ENCODE measurements around the gene FBXO36.

- TF ChIP-seq, protein P1, sequence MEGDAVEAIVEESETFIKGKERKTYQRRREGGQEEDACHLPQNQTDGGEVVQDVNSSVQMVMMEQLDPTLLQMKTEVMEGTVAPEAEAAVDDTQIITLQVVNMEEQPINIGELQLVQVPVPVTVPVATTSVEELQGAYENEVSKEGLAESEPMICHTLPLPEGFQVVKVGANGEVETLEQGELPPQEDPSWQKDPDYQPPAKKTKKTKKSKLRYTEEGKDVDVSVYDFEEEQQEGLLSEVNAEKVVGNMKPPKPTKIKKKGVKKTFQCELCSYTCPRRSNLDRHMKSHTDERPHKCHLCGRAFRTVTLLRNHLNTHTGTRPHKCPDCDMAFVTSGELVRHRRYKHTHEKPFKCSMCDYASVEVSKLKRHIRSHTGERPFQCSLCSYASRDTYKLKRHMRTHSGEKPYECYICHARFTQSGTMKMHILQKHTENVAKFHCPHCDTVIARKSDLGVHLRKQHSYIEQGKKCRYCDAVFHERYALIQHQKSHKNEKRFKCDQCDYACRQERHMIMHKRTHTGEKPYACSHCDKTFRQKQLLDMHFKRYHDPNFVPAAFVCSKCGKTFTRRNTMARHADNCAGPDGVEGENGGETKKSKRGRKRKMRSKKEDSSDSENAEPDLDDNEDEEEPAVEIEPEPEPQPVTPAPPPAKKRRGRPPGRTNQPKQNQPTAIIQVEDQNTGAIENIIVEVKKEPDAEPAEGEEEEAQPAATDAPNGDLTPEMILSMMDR (IDR thresholded peaks at IDR 0.05), result no peak
- no peak for TF ChIP-seq POLR2A (IDR thresholded peaks at IDR 0.05)
Observed at GRCh38 chr2:229952256-229952835, 30.0 kb downstream of the FBXO36 start.

Data from thyroid gland (tissue), 4 donors.